GM23338 (cell line): Measurements from ENCODE around the gene RHOBTB3. TPM values are rescaled to one million over a fixed set of nuclear protein-coding genes. Genes with fewer than 3 reads are reported as not detected.
"Not testable (repeated sequence)": the region's sequence is repeated elsewhere in the genome, so short reads cannot be mapped to it uniquely, and the experiment has no call there.

Source experiments
- ATAC-seq: fragments of 200-7000 bp; cut with Tn5 transposase; 3 replicates; pipeline ENCODE4 v1.9.1; 2020
- DNase-seq: peaks from one replicate; pipeline ENCODE4 v3.0.0-alpha.2; 2015; ENCODE audit warnings: low spot score
- H2AFZ ChIP-seq: fragments of 200-600 bp; sonication (generic); 2 replicates; pipeline ENCODE4 v1.8.0; 2016; ENCODE audit warnings: antibody characterized with exemption, mild to moderate bottlenecking, moderate library complexity
- H3F3A ChIP-seq: fragments of 200-600 bp; sonication (generic); replicated peaks from 2 replicates; pipeline ENCODE4 v1.8.0; 2017; ENCODE audit warnings: antibody characterized with exemption, mixed run types, low read depth
- H3K27ac ChIP-seq: fragments of 200-600 bp; sonication (generic); 2 replicates; pipeline ENCODE4 v1.6.1; 2016; ENCODE audit warnings: low read depth
- H3K27me3 ChIP-seq: fragments of 200-600 bp; sonication (generic); 2 replicates; pipeline ENCODE4 v1.8.0; 2016; ENCODE audit warnings: mild to moderate bottlenecking, mixed run types, moderate library complexity; ENCODE audit not compliant: insufficient read depth
- H3K36me3 ChIP-seq: fragments of 200-600 bp; sonication (generic); 2 replicates; pipeline ENCODE4 v1.8.0; 2016; ENCODE audit warnings: mild to moderate bottlenecking; ENCODE audit not compliant: insufficient read depth
- H3K4me1 ChIP-seq: fragments of 200-600 bp; sonication (generic); 2 replicates; pipeline ENCODE4 v1.8.0; 2016; ENCODE audit warnings: mild to moderate bottlenecking, moderate library complexity; ENCODE audit not compliant: insufficient read depth
- H3K4me2 ChIP-seq: fragments of 200-600 bp; sonication (generic); 2 replicates; pipeline ENCODE4 v1.7.1; 2017; ENCODE audit warnings: mixed run types
- H3K4me3 ChIP-seq: fragments of 200-600 bp; sonication (generic); 2 replicates; pipeline ENCODE4 v1.6.1; 2016; ENCODE audit warnings: mixed run types
- H3K79me2 ChIP-seq: fragments of 200-600 bp; sonication (generic); replicated peaks from 2 replicates; pipeline ENCODE4 v1.8.0; 2017; ENCODE audit warnings: mild to moderate bottlenecking; ENCODE audit not compliant: insufficient read depth
- H3K9me2 ChIP-seq: fragments of 200-600 bp; sonication (generic); 2 replicates; pipeline ENCODE4 v1.8.0; 2017; ENCODE audit not compliant: insufficient read depth
- H4K20me1 ChIP-seq: fragments of 200-600 bp; sonication (generic); replicated peaks from 2 replicates; pipeline ENCODE4 v1.8.0; 2017; ENCODE audit warnings: mild to moderate bottlenecking; ENCODE audit not compliant: insufficient read depth
- H3K27ac Mint-ChIP-seq: 2 replicates; pipeline ENCODE4 v1.8.0; 2020; ENCODE audit warnings: inconsistent platforms, mild to moderate bottlenecking, moderate library complexity, mixed read lengths
- H3K27me3 Mint-ChIP-seq: 3 replicates; pipeline ENCODE4 v1.8.0; 2022; ENCODE audit warnings: low read depth, mild to moderate bottlenecking, moderate library complexity, mixed read lengths, inconsistent platforms; ENCODE audit not compliant: insufficient read depth, poor library complexity
- H3K36me3 Mint-ChIP-seq: 3 replicates; pipeline ENCODE4 v1.8.0; 2021; ENCODE audit warnings: low read depth, mild to moderate bottlenecking, inconsistent platforms, moderate library complexity, mixed read lengths
- H3K4me1 Mint-ChIP-seq: 3 replicates; pipeline ENCODE4 v1.8.0; 2020; ENCODE audit warnings: mild to moderate bottlenecking, inconsistent platforms, mixed read lengths
- H3K4me3 Mint-ChIP-seq: 3 replicates; pipeline ENCODE4 v1.8.0; 2021; ENCODE audit warnings: moderate library complexity, mild to moderate bottlenecking, inconsistent platforms, mixed read lengths
- H3K9me3 Mint-ChIP-seq: 3 replicates; pipeline ENCODE4 v1.8.0; 2020; ENCODE audit warnings: moderate library complexity, mild to moderate bottlenecking, inconsistent platforms, mixed read lengths
- CTCF ChIP-seq, 2 experiments: fragments of 200-600 bp in 1 of 2; sonication (generic) in 1 of 2; conservative IDR thresholded peaks; 2 replicates each; pipeline versions ENCODE4 v1.5.1 to v1.6.1; 2016 to 2017; ENCODE audit warnings: antibody characterized with exemption in 2 of 2, low read depth in 2 of 2, mild to moderate bottlenecking in 2 of 2, moderate library complexity in 1 of 2
- EZH2 ChIP-seq: fragments of 200-600 bp; sonication (generic); IDR thresholded peaks from one replicate; pipeline ENCODE4 v1.8.0; 2017; ENCODE audit warnings: antibody characterized with exemption, mild to moderate bottlenecking, low read depth; ENCODE audit not compliant: unreplicated experiment
- EZH2phosphoT487 ChIP-seq: fragments of 200-600 bp; sonication (generic); IDR thresholded peaks from one replicate; pipeline ENCODE4 v1.8.1; 2018; ENCODE audit warnings: antibody characterized with exemption; ENCODE audit not compliant: unreplicated experiment
- JUNB ChIP-seq: IDR thresholded peaks from one replicate; pipeline ENCODE4 v1.6.1; 2016; ENCODE audit warnings: antibody characterized with exemption; ENCODE audit not compliant: unreplicated experiment
- POLR2AphosphoS5 ChIP-seq: IDR thresholded peaks from 2 replicates; pipeline ENCODE4 v1.6.1; 2016; ENCODE audit warnings: antibody characterized with exemption, low read depth
- ZNF114 ChIP-seq: fragments of 250-450 bp; sonication (Bioruptor Pico); IDR thresholded peaks from 2 replicates; pipeline ENCODE4 v1.5.0; 2020; ENCODE audit warnings: mild to moderate bottlenecking, moderate library complexity
- polyA plus RNA-seq: library from polyadenylated mRNA; unstranded; fragments of >200 nt; fragmentation: Nextera tagmentation; extraction: Ambion mirVana; gene quantifications from 2 replicates; pipeline ENCODE4 v1.2.1, GENCODE V29; 2016
- total RNA-seq: library from RNA; depleted of rRNA; stranded (reverse); fragments of >200 nt; shearing (Covaris generic); gene quantifications from 2 replicates; pipeline ENCODE4 v1.2.3, GENCODE V29; 2014
- TF ChIP-seq, protein P1 (sequence below): IDR thresholded peaks from 2 replicates; pipeline ENCODE4 v1.6.1; 2016; ENCODE audit warnings: antibody characterized with exemption

Gene RHOBTB3
- total and polyA plus RNA-seq, 2 experiments from 2014 or later: 10.0 to 13.4 TPM

DNA sequence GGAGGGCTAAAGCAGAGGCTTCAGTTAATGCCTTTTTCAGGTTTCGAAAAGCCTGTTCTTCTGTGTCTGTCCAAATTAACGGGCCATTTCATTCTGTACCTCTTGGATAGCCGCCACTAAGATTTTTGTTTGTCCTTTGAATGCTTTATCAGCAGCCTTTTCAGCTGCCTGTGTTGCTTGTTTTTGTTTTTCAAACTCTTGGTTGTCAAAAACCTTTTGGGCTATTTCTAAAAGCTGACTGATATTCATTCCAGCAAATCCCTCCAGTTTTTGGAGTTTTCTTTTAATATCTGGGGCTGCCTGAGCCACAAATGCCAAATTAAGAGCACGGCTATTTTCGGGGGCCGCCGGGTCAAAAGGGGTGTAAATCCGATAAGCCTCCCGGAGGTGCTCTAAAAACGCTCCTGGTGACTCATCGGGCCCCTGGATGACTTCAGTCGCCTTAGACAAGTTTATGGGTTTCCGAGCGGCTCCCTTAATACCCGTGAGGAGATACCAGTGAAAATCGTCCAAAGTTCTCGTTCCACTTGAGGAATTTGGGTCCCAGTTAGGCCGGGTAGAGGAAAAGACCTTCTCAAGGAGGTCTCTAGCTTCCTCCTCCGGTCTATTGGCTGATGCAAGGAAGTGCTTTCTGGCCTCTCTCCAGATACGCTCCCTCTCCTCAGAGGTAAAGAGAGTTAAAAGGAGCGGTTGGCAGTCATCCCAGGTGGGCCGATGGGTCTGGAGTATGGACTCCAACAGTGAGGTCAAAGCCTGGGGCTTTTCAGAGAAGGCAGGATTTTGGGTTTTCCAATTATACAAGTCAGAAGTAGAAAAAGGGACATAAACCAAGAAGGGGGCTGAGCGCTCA is 20.3 kb upstream of the RHOBTB3 start:
- H3K4me2 ChIP-seq: peak overlapping the region; percentile 98
- not testable (repeated sequence) for H4K20me1 ChIP-seq, H3K9me2 ChIP-seq, H3K79me2 ChIP-seq, H3K27me3 Mint-ChIP-seq, H3K27ac ChIP-seq, H3K9me3 Mint-ChIP-seq, H3K36me3 ChIP-seq, H3F3A ChIP-seq, H3K36me3 Mint-ChIP-seq
- H3K27me3 ChIP-seq: peaks cover 39% of the 10 kb centered on the region
- peak overlapping the region; percentile 99 for H2AFZ ChIP-seq
- DNase-seq (peak; percentile 75), ATAC-seq (peak; percentile 79)
- peaks cover 14% of the 10 kb centered on the region for H3K4me1 Mint-ChIP-seq
- H3K27ac Mint-ChIP-seq: peak overlapping the region; percentile 60; the same call in 1 of the 2 replicates
- H3K4me3 Mint-ChIP-seq: peak overlapping the region; percentile 90
- peak; percentile 24; the same call in 1 of the 2 replicates for TF ChIP-seq POLR2AphosphoS5
- H3K4me1 ChIP-seq: peaks cover 14% of the 10 kb centered on the region
- peak overlapping the region; percentile 98 for H3K4me3 ChIP-seq

DNA sequence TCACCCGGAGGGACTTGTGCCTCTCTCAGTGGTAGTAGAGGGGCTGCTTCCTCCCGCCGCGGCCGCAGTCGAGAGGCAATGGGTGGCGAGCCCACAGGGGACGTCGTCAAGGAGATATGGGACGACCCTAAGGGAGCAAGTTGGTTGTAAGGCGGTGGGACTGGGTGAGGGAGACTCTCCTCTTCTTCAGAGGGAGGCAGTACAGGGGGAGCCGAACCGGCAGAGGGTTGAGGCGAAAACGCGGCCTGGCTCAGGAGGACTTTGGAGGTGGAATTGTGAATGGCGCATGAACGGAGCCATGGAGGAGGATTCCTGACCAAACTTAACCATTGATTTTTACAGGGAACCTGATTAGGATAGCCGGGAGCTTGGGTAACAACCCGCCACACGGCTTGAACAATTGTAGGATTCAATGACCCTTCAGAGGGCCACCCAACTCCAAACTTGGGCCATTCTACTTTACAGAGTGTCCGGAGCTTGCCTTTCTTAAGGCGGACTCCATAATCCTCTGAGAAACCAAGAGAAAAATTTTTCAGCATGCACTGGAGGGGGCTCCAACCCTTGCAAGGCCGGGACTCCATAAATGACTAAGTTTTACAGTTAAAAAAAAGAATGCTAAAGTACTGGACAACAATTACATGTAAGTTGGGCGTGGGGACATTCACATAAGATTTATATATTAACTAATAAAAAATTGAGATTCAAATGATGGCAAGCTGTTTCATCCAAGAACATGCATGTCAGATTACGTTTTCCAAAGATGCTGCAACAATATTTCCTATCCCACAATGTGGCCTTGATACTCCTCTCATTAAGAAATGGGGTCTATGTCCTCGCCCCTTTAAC is 19.4 kb upstream of the RHOBTB3 start:
- no peaks in the 10 kb centered on the region for H3K79me2 ChIP-seq
- peaks cover 14% of the 10 kb centered on the region for H3K4me1 Mint-ChIP-seq
- peaks cover 4% of the 10 kb centered on the region for H3K27me3 Mint-ChIP-seq
- H3K4me3 ChIP-seq: peak overlapping the region; percentile 98
- H3K27ac ChIP-seq: no peak overlapping the region
- H3K4me1 ChIP-seq: peaks cover 14% of the 10 kb centered on the region
- peaks cover 39% of the 10 kb centered on the region for H3K27me3 ChIP-seq
- no peaks in the 10 kb centered on the region; the same call in 1 of the 2 replicates for H4K20me1 ChIP-seq
- H3F3A ChIP-seq: no peaks in the 10 kb centered on the region
- TF ChIP-seq JUNB (no peak), POLR2AphosphoS5 (peak; percentile 11; the same call in 1 of the 2 replicates)
- TF ChIP-seq, protein P1, sequence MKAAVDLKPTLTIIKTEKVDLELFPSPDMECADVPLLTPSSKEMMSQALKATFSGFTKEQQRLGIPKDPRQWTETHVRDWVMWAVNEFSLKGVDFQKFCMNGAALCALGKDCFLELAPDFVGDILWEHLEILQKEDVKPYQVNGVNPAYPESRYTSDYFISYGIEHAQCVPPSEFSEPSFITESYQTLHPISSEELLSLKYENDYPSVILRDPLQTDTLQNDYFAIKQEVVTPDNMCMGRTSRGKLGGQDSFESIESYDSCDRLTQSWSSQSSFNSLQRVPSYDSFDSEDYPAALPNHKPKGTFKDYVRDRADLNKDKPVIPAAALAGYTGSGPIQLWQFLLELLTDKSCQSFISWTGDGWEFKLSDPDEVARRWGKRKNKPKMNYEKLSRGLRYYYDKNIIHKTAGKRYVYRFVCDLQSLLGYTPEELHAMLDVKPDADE: no peak
- H3K9me2 ChIP-seq: no peaks in the 10 kb centered on the region
- peak overlapping the region; percentile 90 for H3K4me3 Mint-ChIP-seq
- H3K36me3 Mint-ChIP-seq: no peaks in the 10 kb centered on the region
- H2AFZ ChIP-seq: peak overlapping the region; percentile 99
- ATAC-seq (peak; percentile 77), DNase-seq (peak; percentile 81)
- H3K27ac Mint-ChIP-seq: no peak overlapping the region
- H3K9me3 Mint-ChIP-seq: no peaks in the 10 kb centered on the region
- H3K4me2 ChIP-seq: peak overlapping the region; percentile 98
- no peaks in the 10 kb centered on the region for H3K36me3 ChIP-seq

GRCh38 chr5:95712347-95712958 is 18.7 kb upstream of the RHOBTB3 start:
- no peak for TF ChIP-seq POLR2AphosphoS5
- no peak for TF ChIP-seq ZNF114 (CRISPR knock-in tag)
- no peak for TF ChIP-seq EZH2phosphoT487
- TF ChIP-seq CTCF (conservative IDR thresholded peaks at IDR 0.05; ENCODE audit: low read depth in 2 of 2): no peak
- no peak for TF ChIP-seq EZH2
- Mint-ChIP-seq H3K27me3 (peaks cover 3% of the 10 kb centered on the region), H3K9me3 (no peaks in the 10 kb centered on the region), H3K4me3 (peak overlapping the region; percentile 7; the same call in 1 of the 3 replicates), H3K36me3 (no peaks in the 10 kb centered on the region), H3K27ac (no peak overlapping the region), H3K4me1 (peaks cover 14% of the 10 kb centered on the region)
- H3K4me2 ChIP-seq: peak overlapping the region; percentile 98
- H3K79me2 ChIP-seq: no peaks in the 10 kb centered on the region
- peak overlapping the region; percentile 33; the same call in 1 of the 2 replicates for H2AFZ ChIP-seq
- peaks cover 39% of the 10 kb centered on the region for H3K27me3 ChIP-seq
- H4K20me1 ChIP-seq: no peaks in the 10 kb centered on the region; the same call in 1 of the 2 replicates
- peaks cover 14% of the 10 kb centered on the region for H3K4me1 ChIP-seq
- DNase-seq: peak; percentile 38
- no peak overlapping the region for H3K27ac ChIP-seq
- H3K9me2 ChIP-seq: no peaks in the 10 kb centered on the region
- ATAC-seq: 0 out of 3 replicates have a peak, but pooled peaks have one; percentile 16
- H3F3A ChIP-seq: no peaks in the 10 kb centered on the region
- peak overlapping the region; percentile 98 for H3K4me3 ChIP-seq
- no peaks in the 10 kb centered on the region for H3K36me3 ChIP-seq

DNA sequence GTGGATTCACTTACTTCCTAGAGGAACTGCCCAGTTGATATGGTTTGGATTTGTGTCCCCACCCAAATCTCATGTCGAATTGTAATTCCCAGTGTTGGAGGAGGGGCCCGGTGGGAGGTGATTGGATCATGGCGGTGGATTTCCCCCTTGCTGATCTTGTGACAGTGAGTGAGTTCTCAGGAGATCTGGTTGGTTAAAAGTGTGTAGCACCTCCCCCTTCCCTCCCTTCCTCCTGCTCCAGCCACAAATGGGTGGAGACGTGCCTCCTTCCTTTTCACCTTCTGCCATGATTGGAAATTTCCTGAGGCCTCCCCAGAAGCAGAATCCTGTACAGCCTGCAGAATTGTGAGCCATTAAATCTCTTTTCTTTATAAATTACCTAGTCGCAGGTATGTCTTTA is 17.9 kb upstream of the RHOBTB3 start:
- H3F3A ChIP-seq, H3K4me3 ChIP-seq, H3K9me2 ChIP-seq, H3K36me3 ChIP-seq, H3K27ac ChIP-seq, H3K27me3 Mint-ChIP-seq, DNase-seq, H3K36me3 Mint-ChIP-seq, H3K4me2 ChIP-seq, H3K79me2 ChIP-seq, H2AFZ ChIP-seq, H3K4me3 Mint-ChIP-seq, H3K9me3 Mint-ChIP-seq, H4K20me1 ChIP-seq, H3K27ac Mint-ChIP-seq, ATAC-seq: not testable (repeated sequence)
- H3K4me1 Mint-ChIP-seq: peaks cover 14% of the 10 kb centered on the region
- peaks cover 14% of the 10 kb centered on the region for H3K4me1 ChIP-seq
- H3K27me3 ChIP-seq: peaks cover 38% of the 10 kb centered on the region
